Kidney epithelial cell (primary cell): ENCODE measurements around the gene RAB4A. TPM values are rescaled to one million over a fixed set of nuclear protein-coding genes. Genes with fewer than 3 reads are reported as not detected.

Source experiments
- DNase-seq: peaks from one replicate; pipeline ENCODE4 v3.0.0-alpha.2; 2010; ENCODE audit warnings: low read depth
- H3K27me3 ChIP-seq: 2 replicates; pipeline ENCODE4 v1.6.0; 2011; ENCODE audit warnings: low read length; ENCODE audit not compliant: control insufficient read depth, insufficient read depth
- H3K36me3 ChIP-seq: 2 replicates; pipeline ENCODE4 v1.5.1; 2011; ENCODE audit warnings: low read length; ENCODE audit not compliant: control insufficient read depth, insufficient read depth
- H3K4me3 ChIP-seq: 2 replicates; pipeline ENCODE4 v1.5.1; 2011; ENCODE audit warnings: low read depth, mild to moderate bottlenecking, control low read depth, low read length
- total RNA-seq: library from RNA; depleted of rRNA; stranded (reverse); fragments of >200 nt; gene quantifications from 2 replicates; pipeline ENCODE4 v1.2.3, GENCODE V29; 2015
- TF ChIP-seq, protein P1 (sequence below): IDR thresholded peaks from 2 replicates; pipeline ENCODE4 v1.5.1; 2011; ENCODE audit warnings: mild to moderate bottlenecking, moderate library complexity, low read length, control low read depth, inconsistent platforms; ENCODE audit not compliant: insufficient read depth, poor library complexity, severe bottlenecking

Gene RAB4A
- total RNA-seq, 1 donor from 2014 or later: 53.9 TPM

- Histone ChIP-seq H3K27me3 (no peaks in the 10 kb centered on the region), H3K36me3 (no peaks in the 10 kb centered on the region), H3K4me3 (no peak overlapping the region)
- TF ChIP-seq, protein P1, sequence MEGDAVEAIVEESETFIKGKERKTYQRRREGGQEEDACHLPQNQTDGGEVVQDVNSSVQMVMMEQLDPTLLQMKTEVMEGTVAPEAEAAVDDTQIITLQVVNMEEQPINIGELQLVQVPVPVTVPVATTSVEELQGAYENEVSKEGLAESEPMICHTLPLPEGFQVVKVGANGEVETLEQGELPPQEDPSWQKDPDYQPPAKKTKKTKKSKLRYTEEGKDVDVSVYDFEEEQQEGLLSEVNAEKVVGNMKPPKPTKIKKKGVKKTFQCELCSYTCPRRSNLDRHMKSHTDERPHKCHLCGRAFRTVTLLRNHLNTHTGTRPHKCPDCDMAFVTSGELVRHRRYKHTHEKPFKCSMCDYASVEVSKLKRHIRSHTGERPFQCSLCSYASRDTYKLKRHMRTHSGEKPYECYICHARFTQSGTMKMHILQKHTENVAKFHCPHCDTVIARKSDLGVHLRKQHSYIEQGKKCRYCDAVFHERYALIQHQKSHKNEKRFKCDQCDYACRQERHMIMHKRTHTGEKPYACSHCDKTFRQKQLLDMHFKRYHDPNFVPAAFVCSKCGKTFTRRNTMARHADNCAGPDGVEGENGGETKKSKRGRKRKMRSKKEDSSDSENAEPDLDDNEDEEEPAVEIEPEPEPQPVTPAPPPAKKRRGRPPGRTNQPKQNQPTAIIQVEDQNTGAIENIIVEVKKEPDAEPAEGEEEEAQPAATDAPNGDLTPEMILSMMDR: no peak
- no peak for DNase-seq
Measured at GRCh38 chr1:229328598-229329362, 57.9 kb downstream of the RAB4A start.

DNA sequence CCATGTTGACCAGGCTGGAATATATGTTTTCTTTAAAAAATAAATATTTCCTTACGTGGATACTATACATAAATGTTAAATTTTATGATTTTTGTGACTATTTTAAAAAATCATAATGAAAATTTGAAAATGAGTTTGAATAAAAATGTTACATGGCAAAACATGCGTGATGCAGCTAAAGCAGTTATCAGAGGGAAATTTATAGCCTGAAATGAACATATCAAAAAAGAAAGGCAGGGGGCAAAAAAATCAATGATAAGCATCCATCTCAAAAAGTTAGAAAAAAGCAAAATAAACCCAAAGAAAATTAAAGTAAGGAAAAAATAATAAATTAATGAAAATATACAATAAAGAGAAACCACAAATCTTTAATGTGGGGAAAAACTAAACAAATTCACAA lies 63.4 kb downstream of the RAB4A start:
- H3K36me3 ChIP-seq: no peaks in the 10 kb centered on the region
- H3K4me3 ChIP-seq: no peak overlapping the region
- TF ChIP-seq, protein P1: no peak
- DNase-seq: no peak
- no peaks in the 10 kb centered on the region for H3K27me3 ChIP-seq

DNA sequence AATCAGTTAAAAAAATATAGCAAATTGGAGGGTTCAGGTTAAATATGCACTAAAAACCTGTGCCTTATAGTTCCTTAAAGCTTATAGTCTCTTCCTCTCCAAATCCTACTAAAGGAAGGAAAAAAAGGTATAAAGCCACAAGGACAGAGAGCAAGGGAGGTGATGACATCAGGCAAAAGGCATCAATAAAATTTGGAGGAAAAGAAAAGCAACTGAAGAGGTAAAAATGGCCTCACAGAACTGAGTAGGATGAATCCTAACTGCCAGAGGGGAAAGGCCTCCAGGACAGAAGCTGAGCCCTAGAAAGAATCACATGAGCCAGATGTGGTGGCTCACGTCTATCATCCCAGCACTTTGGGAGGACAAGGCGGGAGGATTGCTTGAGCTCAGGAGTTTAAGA lies 63.8 kb downstream of the RAB4A start:
- TF ChIP-seq, protein P1: no peak
- no peaks in the 10 kb centered on the region for H3K27me3 ChIP-seq
- DNase-seq: no peak
- no peaks in the 10 kb centered on the region for H3K36me3 ChIP-seq
- no peak overlapping the region for H3K4me3 ChIP-seq

DNA sequence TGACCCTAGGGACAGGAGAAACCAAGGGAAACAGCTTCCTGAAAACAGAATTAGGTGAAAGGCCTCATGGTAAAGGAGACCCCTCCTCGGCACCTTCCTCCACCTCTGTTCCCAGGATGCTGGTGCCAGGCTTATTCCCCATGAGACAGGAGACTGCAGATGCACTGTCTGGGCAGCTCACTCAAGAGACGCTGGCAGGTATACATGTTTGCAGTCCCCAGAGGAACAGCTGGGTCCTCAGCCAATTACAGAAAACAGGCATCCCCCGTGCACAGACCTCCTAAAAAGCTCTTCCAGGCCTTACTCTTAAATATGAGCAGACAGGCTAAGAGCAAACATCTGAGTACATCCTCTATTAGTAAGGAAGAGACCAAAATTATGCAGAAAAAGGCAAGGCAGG lies 65.4 kb downstream of the RAB4A start:
- TF ChIP-seq, protein P1: no peak
- DNase-seq: no peak
- Histone ChIP-seq H3K27me3 (no peaks in the 10 kb centered on the region), H3K36me3 (no peaks in the 10 kb centered on the region), H3K4me3 (no peak overlapping the region)

- H3K36me3 ChIP-seq: no peaks in the 10 kb centered on the region
- no peak overlapping the region for H3K4me3 ChIP-seq
- TF ChIP-seq, protein P1: no peak
- DNase-seq: no peak
- no peaks in the 10 kb centered on the region for H3K27me3 ChIP-seq
Measured at GRCh38 chr1:229339086-229339485, 68.2 kb downstream of the RAB4A start.

- Histone ChIP-seq H3K27me3 (no peaks in the 10 kb centered on the region), H3K36me3 (no peaks in the 10 kb centered on the region), H3K4me3 (no peak overlapping the region)
- TF ChIP-seq, protein P1: no peak
- DNase-seq: no peak
Measured at GRCh38 chr1:229339520-229339919, 68.6 kb downstream of the RAB4A start.
